PC-9 (cell line): ENCODE data around the gene RCSD1.

Experiments
- EZH2 ChIP-seq: fragments of 200-600 bp; sonication (generic); IDR thresholded peaks from 2 replicates; pipeline ENCODE4 v1.8.0; 2017; ENCODE audit warnings: antibody characterized with exemption, low read depth
- TF ChIP-seq, protein P1 (sequence below): fragments of 200-600 bp; sonication (generic); conservative IDR thresholded peaks from 2 replicates; pipeline ENCODE4 v1.6.1; 2017; ENCODE audit warnings: mixed run types, antibody characterized with exemption, mild to moderate bottlenecking, moderate library complexity

- TF ChIP-seq, protein P1, sequence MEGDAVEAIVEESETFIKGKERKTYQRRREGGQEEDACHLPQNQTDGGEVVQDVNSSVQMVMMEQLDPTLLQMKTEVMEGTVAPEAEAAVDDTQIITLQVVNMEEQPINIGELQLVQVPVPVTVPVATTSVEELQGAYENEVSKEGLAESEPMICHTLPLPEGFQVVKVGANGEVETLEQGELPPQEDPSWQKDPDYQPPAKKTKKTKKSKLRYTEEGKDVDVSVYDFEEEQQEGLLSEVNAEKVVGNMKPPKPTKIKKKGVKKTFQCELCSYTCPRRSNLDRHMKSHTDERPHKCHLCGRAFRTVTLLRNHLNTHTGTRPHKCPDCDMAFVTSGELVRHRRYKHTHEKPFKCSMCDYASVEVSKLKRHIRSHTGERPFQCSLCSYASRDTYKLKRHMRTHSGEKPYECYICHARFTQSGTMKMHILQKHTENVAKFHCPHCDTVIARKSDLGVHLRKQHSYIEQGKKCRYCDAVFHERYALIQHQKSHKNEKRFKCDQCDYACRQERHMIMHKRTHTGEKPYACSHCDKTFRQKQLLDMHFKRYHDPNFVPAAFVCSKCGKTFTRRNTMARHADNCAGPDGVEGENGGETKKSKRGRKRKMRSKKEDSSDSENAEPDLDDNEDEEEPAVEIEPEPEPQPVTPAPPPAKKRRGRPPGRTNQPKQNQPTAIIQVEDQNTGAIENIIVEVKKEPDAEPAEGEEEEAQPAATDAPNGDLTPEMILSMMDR: no peak
- TF ChIP-seq EZH2: no peak
Measured at GRCh38 chr1:167620002-167620401, 10.0 kb upstream of the RCSD1 start.
